Upper lobe of left lung (tissue), 4 donors: ENCODE measurements around the gene FRY.

ENCODE experiments used
- CTCF ChIP-seq, 6 experiments: fragments of 450-650 bp in 4 of 6; fragments of 200-600 bp in 2 of 6; sonication (generic) in 2 of 6; IDR thresholded peaks; one replicate each; pipeline ENCODE4 v1.5.1; 2016 to 2019; ENCODE audit warnings: antibody characterized with exemption in 6 of 6
- EP300 ChIP-seq, 4 donors: sonication (generic); formaldehyde crosslinking; IDR thresholded peaks; one replicate each; pipeline ENCODE4 v1.5.1; 2017; ENCODE audit warnings: antibody characterized with exemption in 4 of 4, control low read depth in 2 of 4
- POLR2A ChIP-seq, 4 donors: fragments of 450-650 bp; IDR thresholded peaks; one replicate each; pipeline ENCODE4 v1.5.1; 2016 to 2017; ENCODE audit warnings: antibody characterized with exemption in 4 of 4, mild to moderate bottlenecking in 2 of 4
- POLR2AphosphoS5 ChIP-seq, 2 donors: sonication (generic); formaldehyde crosslinking; IDR thresholded peaks; one replicate each; pipeline ENCODE4 v1.5.1; 2017; ENCODE audit warnings: antibody characterized with exemption in 2 of 2

GRCh38 chr13:32285633-32285965, 254.0 kb downstream of the FRY start:
- TF ChIP-seq CTCF (IDR thresholded peaks at IDR 0.05): no peak
- TF ChIP-seq POLR2AphosphoS5 (IDR thresholded peaks at IDR 0.05): no peak
- no peak for TF ChIP-seq POLR2A (IDR thresholded peaks at IDR 0.05)
- TF ChIP-seq EP300 (IDR thresholded peaks at IDR 0.05): no peak
